SH-SY5Y (cell line): ENCODE data around the gene ACER3.

ENCODE experiments used
- GATA2 ChIP-seq: IDR thresholded peaks from 2 replicates; pipeline ENCODE4 v1.6.1; 2011; ENCODE audit warnings: mild to moderate bottlenecking, low read depth, low read length
- GATA3 ChIP-seq: IDR thresholded peaks from 2 replicates; pipeline ENCODE4 v1.6.1; 2011; ENCODE audit warnings: low read depth, mild to moderate bottlenecking, low read length, moderate library complexity

The ACER3 gene

DNA sequence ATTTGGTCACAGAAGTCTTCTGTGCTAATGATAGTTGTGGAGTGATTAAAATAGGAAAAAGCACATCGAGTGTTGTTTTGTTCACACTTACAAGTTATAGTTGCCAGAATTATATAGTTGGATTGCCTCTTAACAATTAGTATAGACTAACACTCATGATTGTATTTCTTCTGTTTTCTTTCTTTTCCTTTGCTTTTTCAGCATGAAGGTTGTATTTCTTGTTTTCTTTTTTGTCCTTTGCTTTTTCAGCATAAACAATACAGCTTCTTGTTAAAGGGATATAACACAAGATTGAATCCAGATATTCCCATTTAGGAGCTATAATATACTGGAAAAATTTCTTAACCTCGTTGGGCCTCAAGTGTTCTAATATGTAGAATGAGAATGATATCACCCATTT, 31.1 kb downstream of the ACER3 start:
- no peak for TF ChIP-seq GATA2
- TF ChIP-seq GATA3: no peak

DNA sequence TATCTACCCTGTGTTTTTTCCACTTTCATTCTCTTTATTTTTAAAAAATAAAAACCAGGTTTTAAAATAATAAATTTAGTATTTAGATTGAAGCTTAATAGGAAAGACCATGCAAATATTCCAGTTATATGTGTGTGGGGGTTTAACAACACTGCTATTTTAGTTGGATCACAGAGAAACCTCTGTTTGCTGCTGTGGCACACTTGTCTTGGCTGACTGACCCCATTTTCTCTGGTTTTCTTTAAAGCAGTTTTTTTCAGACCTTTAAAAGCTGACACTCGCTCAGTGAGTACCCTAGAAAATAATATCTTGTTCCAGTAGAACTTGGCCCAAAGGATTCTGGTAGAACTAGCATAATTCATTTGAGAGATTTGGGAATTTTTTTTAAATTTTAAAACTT, 31.6 kb downstream of the ACER3 start:
- no peak for TF ChIP-seq GATA3
- TF ChIP-seq GATA2: no peak

DNA sequence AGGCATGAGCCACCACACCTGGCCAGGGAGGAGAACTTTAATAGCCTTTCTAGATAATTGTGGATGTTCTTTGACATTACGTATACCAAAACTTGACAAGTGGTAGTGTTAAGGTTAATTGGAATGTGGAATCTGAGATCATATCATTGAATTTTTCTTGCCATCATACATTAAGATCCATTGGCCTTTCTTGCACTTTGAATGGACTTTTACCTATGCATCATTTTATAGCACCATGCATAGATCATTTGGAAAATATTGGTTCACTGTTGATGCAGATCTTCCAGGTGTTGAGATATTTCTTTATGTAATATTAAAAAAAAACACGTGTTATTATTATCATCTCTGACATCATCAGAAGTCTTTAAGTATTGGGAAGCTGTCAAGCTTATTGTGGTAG, 36.5 kb downstream of the ACER3 start:
- TF ChIP-seq GATA2: no peak
- TF ChIP-seq GATA3: no peak

DNA sequence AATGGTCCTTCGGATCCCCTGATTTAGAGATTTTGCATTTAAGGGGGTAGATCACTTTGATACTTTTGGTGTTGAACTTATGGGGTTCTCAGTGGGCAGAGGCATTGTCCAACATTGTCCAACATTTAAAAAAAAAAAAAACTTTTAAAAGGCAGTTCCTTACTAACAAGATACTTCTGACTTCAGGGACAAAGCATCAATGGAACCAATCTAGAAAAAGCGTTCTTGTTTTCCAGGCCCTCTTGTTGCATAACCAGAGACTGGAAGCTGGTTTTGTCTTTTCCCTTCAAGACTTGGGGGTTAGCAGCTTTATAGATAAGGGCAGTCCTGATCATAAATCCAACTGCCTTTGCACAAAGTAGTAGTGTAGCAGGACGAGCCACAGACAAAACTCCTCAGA, 40.4 kb downstream of the ACER3 start:
- TF ChIP-seq GATA2: no peak
- no peak for TF ChIP-seq GATA3

DNA sequence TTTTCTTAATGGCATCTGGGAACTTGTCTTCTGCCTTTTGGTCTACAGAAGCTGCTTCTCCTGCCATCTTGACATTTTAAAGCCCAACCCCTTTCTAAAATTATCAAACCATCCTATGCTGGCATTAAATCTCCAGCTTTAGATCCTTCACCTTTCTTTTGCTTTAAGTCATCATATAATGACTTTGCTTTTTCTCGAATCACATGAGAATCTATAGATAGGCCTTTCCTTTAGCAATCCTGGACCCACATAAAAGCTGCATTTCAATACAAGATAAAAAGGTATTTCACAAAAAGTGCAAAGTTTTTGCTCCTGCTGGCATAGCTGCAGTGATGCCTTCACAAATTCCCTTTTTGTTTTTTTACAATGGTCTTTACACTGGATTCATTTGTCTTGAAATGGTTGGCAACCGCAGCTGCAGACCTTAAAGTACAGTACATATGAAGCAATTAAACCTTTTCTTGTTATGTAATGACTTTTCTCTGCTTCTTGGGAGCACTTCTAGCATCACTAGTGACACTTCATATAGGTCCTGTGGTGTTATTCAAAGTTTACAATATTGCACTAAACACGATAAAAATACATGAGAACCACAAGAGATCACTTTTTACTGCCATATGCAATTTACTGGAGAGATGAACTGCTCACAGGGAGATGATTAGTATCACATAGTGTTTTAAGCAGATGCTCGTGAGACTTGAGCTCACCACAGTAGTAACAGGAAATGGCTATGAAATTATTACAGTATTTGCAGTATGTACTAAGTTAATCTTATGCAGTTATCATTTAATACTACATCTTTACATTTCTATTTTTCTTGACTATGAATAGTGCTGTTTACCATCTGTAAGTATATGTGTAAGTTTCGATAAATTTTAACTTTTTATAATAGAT, 41.6 kb downstream of the ACER3 start:
- TF ChIP-seq GATA2 (no peak), GATA3 (no peak)

DNA sequence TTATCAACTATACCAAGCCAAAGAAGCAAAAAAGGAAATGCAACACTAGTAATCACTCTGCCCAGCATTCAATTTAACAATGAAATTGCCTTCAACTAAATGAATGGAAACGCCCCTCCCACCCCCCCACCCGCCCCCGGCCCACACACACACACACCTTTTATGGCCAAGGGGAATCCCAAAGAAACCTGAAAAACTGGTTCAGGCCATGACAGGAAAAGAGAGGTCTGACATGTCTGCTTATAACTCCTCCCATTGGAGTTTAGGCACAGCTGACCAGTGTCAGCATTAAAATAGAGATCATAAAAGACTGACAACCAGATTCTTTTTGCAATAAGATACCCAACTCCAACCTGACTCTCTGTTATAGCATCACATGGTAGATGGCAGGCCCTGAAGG, 42.6 kb downstream of the ACER3 start:
- TF ChIP-seq GATA2: no peak
- no peak for TF ChIP-seq GATA3

DNA sequence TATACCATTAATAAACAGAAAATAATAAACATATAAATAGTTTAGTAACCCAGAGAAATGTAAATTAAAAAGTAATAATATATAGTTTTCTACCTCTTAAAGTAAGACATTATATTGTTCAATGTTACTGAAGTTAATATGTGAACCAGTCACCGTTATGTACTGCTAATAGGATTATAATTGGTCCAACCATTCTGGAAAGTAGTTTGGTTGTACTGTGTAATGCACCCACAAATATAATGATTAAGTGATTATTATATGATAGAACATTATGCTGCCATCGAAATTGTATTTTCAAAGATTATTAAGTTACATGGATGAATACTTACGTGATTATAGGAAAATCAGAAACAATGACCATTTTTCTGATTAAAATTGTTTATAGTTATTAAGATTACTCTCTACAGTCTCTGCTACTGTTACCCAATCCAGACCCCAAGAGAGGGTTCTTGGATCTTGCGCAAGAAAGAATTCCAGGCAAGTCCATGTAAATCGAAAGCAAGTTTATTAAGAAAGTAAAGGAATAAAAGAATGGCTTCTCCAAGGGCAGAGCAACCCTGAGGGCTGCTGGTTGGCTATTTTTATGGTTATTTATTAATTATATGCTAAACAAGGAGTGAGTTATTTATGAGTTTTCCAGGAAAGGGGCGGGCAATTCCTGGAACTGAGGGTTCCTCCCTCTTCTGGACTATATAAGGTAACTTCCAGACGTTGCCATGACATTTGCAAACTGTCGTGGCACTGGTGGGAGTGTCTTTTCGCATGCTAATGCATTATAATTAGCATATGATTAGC, 50.1 kb downstream of the ACER3 start:
- no peak for TF ChIP-seq GATA2
- TF ChIP-seq GATA3: no peak

DNA sequence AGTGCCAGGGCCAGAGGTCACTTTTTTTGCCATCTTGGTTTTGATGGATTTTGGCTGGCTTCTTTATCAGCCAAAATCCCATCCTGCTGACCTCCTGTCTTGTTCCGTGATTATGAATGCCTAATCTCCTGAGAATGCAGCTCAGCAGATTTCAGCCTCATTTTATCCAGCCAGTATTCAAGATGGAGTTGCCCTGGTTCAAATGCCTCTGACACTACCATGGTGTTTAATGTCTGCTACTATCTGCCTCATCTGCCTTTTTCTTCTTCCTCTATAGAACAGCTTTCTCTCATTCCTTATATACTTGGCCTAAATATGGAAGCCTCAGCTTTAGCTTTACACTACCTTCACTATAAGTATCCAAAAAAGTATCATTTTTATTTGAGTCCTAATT, 50.7 kb downstream of the ACER3 start:
- TF ChIP-seq GATA3 (no peak), GATA2 (no peak)

DNA sequence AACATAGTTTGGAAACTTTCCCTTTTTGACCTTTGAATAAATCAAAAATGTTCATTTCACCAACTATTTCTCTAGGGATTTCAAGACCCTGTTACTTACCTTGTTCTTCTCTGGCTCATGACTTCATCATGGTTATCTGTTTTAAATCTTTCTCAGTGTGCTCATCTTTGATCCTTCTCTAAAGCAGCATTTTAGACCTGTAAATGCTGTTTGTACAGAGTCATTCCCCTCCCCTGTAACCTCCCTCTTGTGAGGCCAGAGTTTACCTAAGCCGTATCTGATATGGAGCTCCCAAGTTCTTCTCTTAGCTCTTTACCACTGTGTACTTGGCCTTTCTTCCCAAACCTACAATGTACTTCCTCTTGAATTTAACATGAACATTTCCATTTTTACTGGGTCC, 56.0 kb downstream of the ACER3 start:
- TF ChIP-seq GATA2 (no peak), GATA3 (no peak)

DNA sequence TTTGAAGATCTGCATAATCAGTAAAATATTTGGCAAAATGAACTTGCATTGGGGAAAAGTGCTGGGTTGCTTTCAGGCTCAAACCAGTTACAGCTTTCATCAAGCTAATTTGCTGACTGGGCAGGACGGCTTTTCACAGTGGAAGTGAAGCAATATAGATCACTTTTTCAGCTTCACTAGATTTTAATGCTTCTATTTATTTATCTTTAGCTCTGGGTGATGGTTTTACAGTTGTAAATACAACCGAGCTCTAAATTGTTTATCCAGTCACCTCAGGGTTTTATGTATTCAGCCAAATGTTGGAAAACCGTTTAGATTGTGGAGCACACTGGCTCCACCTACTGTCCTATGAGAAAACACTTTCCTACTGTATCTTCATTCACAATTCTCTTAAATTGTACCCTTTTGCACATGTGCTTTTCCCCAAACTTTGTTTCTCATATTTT, 58.2 kb downstream of the ACER3 start:
- TF ChIP-seq GATA3: no peak
- no peak for TF ChIP-seq GATA2

DNA sequence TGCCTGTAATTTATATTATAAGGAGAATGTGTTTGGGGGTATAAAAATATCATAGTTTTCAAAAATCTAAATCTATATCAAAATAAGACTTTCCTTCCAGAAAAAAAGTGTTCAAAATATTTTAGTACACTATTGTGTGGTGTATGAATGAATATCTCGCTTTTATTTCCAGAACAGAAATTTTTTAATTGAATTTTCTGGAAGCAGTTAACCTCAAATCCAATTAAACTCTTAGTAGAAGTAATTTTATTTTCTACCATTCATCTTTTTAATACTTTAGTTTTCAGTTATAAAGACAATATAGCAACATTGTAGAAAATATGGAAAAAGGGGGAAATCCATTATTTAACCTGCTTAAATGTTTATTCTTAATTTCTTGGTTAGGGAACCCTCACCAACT, 58.7 kb downstream of the ACER3 start:
- TF ChIP-seq GATA2 (no peak), GATA3 (no peak)

DNA sequence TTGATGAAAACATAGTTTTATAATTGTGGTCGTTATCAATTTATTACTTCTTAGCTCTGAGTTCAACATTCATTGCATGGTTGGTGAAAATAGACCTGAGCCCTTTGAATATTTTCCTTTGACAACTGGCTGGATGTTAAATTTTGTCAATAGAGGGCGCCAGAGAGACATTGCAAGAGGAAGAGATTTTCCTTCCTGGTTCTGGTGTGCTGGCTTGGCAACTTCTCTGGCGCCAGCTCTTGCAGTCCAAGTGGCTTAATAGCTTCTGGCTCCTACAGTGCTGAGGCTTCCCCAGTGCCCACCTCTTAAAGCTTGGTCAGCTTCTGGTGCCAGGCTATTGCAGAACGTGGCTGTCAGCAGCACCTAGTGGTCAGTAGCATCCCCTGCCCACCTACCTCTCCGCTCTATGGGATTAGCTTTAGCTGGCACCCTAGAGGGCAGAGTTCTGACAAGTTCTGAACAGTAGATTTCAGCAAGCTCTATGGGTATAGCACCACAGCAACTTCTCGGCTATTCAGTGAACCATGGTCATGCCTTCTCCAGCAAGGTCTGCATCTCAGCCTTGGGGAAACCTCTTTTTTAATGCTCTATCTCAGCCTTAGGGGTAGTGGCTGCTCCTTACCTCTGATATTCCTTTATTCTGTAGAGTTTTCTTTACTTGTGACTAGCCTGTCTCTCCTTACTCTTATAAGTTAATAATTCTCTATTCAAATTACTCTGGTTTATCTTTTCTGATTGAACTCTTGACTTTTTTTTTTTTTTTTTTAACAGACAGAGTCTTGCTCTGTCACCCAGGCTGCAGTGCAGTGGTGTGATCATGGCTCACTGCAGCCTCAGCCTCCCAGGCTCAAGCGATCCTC, 59.4 kb downstream of the ACER3 start:
- TF ChIP-seq GATA3 (no peak), GATA2 (no peak)

DNA sequence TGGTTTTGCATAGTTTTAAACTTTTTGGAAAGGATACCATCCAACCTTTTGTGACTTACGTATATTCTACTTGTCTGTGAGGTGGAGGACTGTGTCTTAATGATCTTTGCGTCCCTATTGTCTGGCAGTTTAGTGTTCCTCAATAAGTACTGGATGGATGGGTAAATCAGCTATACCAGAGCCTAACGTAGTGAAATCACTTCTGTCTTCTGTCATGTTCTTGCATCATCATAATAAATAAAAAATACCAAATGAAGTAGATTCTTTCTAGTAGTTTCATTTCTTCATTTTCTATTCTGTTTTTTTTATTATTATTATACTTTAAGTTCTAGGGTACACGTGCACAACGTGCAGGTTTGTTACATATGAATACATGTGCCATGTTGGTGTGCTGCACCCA, 66.4 kb downstream of the ACER3 start:
- TF ChIP-seq GATA3 (no peak), GATA2 (no peak)

DNA sequence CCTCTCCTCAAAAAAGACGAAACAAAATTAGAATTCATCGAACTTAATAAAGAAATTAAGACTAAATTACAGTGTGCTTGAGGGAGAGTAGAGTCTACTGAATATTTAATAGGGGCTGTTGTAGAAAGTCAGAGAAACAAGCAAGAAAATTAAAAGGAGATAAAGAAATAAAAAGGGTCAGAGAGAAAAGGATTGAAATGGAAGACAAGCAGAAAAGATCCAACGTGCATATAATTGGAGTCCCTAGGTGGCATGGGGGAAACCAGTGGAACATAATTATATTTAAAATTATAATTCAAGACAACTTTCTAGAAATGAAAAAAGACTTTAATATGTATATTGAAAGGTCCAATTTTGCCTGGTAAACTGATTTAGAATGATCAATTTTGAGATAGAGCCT, 74.3 kb downstream of the ACER3 start:
- no peak for TF ChIP-seq GATA3
- no peak for TF ChIP-seq GATA2
